ENCODE results near the gene SH3TC1. TPM values are rescaled to one million over a fixed set of nuclear protein-coding genes. Genes with fewer than 3 reads are reported as not detected.
A peak's percentile ranks its signal among the peaks of the same experiment; 100 is the strongest.

SH3TC1 gene
- polyA plus RNA-seq, 1 experiment = 1.2 TPM

- no peak for DNase-seq (ENCODE audit: low read depth)
- TF ChIP-seq, protein P1, sequence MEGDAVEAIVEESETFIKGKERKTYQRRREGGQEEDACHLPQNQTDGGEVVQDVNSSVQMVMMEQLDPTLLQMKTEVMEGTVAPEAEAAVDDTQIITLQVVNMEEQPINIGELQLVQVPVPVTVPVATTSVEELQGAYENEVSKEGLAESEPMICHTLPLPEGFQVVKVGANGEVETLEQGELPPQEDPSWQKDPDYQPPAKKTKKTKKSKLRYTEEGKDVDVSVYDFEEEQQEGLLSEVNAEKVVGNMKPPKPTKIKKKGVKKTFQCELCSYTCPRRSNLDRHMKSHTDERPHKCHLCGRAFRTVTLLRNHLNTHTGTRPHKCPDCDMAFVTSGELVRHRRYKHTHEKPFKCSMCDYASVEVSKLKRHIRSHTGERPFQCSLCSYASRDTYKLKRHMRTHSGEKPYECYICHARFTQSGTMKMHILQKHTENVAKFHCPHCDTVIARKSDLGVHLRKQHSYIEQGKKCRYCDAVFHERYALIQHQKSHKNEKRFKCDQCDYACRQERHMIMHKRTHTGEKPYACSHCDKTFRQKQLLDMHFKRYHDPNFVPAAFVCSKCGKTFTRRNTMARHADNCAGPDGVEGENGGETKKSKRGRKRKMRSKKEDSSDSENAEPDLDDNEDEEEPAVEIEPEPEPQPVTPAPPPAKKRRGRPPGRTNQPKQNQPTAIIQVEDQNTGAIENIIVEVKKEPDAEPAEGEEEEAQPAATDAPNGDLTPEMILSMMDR (IDR thresholded peaks at IDR 0.05; ENCODE audit: insufficient read depth, low read depth, low read length) = no peak
- CTCF ChIA-PET = no interaction called here
- no peaks in the 10 kb centered on the region for H3K36me3 ChIP-seq (ENCODE audit: control insufficient read depth, insufficient read depth, low read length)
- H3K27me3 ChIP-seq (ENCODE audit: control insufficient read depth, insufficient read depth, low read length) = no peaks in the 10 kb centered on the region
- POLR2A ChIA-PET = no interaction called here
- no peak overlapping the region for H3K4me3 ChIP-seq (ENCODE audit: low read depth, low read length)
Measured at GRCh38 chr4:8255698-8256441, 56.8 kb downstream of the SH3TC1 start.

GRCh38 chr4:8257854-8258253, 58.8 kb downstream of the SH3TC1 start:
- H3K4me3 ChIP-seq (ENCODE audit: low read depth, low read length) = no peak overlapping the region
- POLR2A ChIA-PET = no interaction called here
- H3K36me3 ChIP-seq (ENCODE audit: control insufficient read depth, insufficient read depth, low read length) = no peaks in the 10 kb centered on the region
- CTCF ChIA-PET = no interaction called here
- H3K27me3 ChIP-seq (ENCODE audit: control insufficient read depth, insufficient read depth, low read length) = no peaks in the 10 kb centered on the region
- TF ChIP-seq, protein P1 (IDR thresholded peaks at IDR 0.05; ENCODE audit: insufficient read depth, low read depth, low read length) = no peak
- no peak for DNase-seq (ENCODE audit: low read depth)

GRCh38 chr4:8258552-8259212, 59.6 kb downstream of the SH3TC1 start:
- DNase-seq (ENCODE audit: low read depth) = no peak
- H3K27me3 ChIP-seq (ENCODE audit: control insufficient read depth, insufficient read depth, low read length) = no peaks in the 10 kb centered on the region
- no peak overlapping the region for H3K4me3 ChIP-seq (ENCODE audit: low read depth, low read length)
- TF ChIP-seq, protein P1 (IDR thresholded peaks at IDR 0.05; ENCODE audit: insufficient read depth, low read depth, low read length) = no peak
- ChIA-PET CTCF (interaction anchor here (0.6 to 1.2 kb wide), 2 partner anchors 9 to 17 kb away, joined by 3 read pairs; no protein-coding TSS in a partner anchor), POLR2A (no interaction called here)
- H3K36me3 ChIP-seq (ENCODE audit: control insufficient read depth, insufficient read depth, low read length) = no peaks in the 10 kb centered on the region

DNA sequence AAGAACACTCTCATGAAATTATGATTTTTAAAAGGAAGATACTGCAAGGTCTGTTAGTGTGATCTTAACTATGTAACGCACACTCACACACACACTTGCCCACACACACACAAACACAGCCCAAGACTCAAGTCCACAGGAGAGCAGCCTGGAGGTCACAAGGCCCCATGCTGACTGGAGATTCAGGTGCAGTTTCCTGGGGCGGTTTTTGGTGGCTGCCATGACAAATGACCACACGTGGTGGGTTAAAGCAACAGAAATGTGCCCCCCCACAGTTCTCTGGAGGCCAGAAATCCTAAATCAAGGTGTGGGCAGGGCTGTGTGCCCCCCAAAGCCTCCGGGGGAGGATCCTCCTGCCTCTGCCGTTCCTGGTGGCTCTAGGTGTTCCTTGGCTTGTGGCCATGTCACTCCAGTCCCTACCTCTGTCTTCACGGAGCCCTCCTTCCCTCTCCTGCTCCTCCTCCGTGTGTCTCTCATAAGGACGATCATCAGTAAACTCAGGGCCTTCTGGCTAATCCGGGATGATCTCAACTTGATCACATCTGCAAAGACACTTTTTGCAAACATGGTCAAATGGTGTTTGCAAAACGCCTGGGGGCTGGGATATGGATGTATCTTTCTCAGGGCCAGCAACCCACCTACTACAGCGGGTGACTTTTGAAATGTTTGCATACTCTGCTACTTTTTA, 60.8 kb downstream of the SH3TC1 start:
- no peaks in the 10 kb centered on the region for H3K36me3 ChIP-seq (ENCODE audit: control insufficient read depth, insufficient read depth, low read length)
- no peaks in the 10 kb centered on the region for H3K27me3 ChIP-seq (ENCODE audit: control insufficient read depth, insufficient read depth, low read length)
- POLR2A ChIA-PET = no interaction called here
- CTCF ChIA-PET = interaction anchor here (1.1 to 1.2 kb wide), 4 partner anchors 15 to 143 kb away, joined by 3 to 11 read pairs (median 4); no protein-coding TSS in a partner anchor
- TF ChIP-seq, protein P1 (IDR thresholded peaks at IDR 0.05; ENCODE audit: insufficient read depth, low read depth, low read length) = no peak
- H3K4me3 ChIP-seq (ENCODE audit: low read depth, low read length) = no peak overlapping the region
- no peak for DNase-seq (ENCODE audit: low read depth)

GRCh38 chr4:8260656-8261111, 61.6 kb downstream of the SH3TC1 start:
- Histone ChIP-seq H3K4me3 (ENCODE audit: low read depth, low read length) (no peak overlapping the region), H3K36me3 (ENCODE audit: control insufficient read depth, insufficient read depth, low read length) (no peaks in the 10 kb centered on the region), H3K27me3 (ENCODE audit: control insufficient read depth, insufficient read depth, low read length) (no peaks in the 10 kb centered on the region; the same call in 1 of the 2 replicates)
- TF ChIP-seq, protein P1 (IDR thresholded peaks at IDR 0.05; ENCODE audit: insufficient read depth, low read depth, low read length) = peak; percentile 35
- ChIA-PET CTCF (interaction anchor here (0.6 to 1.5 kb wide), 6 partner anchors 15 to 142 kb away, joined by 3 to 11 read pairs (median 4); no protein-coding TSS in a partner anchor), POLR2A (no interaction called here)
- peak; percentile 90 for DNase-seq (ENCODE audit: low read depth)

Data from BJ (cell line).